COLO668 (cell line): ENCODE measurements around the gene TSPAN15.
"Not testable (repeated sequence)": the region's sequence is repeated elsewhere in the genome, so short reads cannot be mapped to it uniquely, and the experiment has no call there.

Source experiments
- DNase-seq: peaks from one replicate; lab custom pipeline; 2025; ENCODE audit not compliant: unreplicated experiment; lab: John Stamatoyannopoulos, UW

The TSPAN15 gene

DNA sequence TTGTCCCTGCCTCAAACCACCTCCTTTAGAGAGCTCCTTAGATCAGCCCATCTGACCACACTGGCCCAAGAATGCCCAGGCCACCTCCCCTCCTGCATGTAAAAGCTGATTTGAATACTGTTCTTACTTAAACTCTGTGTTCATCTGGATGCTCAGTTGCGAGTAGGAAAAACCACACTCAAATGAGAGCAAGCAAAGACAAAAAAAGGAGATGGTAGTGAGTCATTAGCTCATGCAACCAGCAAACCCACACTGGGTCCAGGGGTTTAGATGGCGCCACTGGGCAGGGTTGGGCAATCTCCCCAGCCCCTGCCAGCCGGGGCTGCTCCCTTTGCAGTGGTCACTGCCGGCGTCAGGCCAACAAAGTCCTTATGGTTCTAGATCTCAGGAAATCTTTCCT lies 32.7 kb downstream of the TSPAN15 start:
- no peak for DNase-seq

DNA sequence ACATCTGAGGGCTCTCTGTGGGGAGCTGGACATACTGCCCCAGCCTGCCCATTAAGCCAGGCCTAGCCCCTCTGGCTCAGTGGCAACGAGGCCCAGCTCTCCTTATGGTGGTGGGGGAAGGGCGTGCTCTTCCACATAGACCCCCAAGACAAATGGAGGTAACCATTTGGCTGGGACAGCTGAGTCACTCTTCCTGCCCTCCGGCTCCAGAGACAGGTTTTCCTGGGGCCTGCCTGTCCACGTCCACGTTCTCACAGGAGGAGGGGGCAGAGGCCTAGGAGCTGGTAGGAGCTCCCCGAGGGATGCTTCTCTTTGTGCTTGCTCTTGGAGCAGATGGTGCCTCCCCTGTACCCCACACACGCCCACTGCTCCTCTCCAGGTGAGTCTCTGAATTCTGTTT lies 33.5 kb downstream of the TSPAN15 start:
- DNase-seq = no peak

DNA sequence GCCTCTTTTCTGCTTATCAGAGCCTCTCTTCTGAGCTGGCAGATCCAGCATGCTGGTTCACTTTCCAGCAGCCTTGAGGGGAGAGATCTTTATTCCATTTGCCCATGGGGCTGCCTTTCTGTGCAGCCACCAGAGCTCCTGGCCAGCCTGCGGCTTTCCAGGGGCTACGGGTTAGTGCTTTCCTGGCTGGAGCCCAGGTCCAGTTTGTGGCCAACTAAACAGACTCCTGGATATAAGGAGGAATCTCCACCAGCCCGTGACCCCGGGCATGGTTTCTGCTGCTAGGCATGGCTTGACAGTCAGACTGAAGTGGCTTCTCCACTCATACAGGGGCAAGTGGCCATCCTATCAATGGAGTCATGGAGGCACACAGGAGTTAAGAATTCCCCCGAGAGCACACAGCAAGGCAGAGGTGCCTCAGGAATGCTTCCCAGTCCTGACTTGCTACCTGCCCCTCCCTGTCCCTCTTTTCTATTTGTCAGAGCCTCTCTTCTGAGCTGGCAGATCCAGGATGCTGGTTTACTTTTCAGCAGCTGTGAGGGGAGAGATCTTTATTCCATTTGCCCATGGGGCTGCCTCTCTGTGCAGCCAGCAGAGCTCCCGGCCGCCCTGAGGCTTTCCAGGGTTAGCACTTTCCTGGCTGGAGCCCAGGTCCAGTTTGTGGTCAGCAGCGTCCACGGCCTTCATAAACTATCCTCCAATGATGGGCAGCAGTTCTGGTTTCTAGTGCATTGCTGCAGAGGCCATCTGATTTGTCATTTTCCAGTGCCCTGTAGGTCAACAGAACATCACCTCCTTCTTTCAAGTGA lies 35.9 kb downstream of the TSPAN15 start:
- DNase-seq = no peak

DNA sequence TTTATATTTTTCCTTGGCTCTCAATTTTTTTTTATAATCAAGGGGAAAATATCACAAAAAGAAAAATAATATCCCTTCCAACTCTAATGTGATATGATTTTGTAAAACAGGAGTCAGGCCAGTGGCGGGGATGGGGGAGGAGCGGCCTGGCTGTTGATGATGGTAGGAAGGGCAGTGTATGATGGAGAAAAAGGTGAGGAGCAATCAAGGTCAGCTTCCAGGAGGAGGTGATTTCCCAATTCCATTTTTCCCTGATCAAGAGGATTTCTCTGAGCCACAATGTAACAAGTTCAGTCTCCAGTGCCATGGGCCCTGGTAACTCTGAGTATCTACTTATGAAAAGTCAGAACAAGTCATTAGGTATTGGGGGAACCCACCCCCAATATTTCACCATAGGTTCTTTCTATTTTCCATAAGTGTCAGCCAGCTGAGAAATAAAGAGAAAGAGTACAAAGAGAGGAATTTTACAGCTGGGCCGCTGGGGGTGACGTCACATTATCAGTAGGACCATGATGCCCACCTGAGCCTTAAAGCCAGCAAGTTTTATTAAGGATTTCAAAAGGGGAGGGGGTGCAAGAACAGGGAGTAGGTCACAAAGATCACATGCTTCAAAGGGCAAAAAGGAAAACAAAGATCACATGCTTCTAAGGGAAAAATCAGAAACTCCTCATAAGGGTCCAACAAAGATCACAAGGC lies 37.0 kb downstream of the TSPAN15 start:
- DNase-seq = not testable (repeated sequence)

DNA sequence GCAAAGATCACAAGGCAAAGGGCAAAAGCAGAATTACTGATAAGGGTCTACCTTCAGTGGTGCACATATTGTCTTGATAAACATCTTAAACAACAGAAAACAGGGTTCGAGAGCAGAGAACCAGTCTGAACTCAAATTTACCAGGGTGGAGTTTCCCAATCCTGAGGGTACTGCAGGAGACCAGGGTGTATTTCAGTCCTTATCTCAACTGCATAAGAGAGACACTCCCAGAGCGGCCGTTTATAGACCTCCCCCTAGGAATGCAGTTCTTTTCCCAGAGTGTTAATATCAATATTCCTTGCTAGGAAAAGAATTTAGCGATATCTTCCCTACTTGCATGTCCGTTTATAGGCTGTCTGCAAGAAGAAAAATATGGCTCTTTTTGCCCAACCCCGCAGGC lies 37.6 kb downstream of the TSPAN15 start:
- not testable (repeated sequence) for DNase-seq

DNA sequence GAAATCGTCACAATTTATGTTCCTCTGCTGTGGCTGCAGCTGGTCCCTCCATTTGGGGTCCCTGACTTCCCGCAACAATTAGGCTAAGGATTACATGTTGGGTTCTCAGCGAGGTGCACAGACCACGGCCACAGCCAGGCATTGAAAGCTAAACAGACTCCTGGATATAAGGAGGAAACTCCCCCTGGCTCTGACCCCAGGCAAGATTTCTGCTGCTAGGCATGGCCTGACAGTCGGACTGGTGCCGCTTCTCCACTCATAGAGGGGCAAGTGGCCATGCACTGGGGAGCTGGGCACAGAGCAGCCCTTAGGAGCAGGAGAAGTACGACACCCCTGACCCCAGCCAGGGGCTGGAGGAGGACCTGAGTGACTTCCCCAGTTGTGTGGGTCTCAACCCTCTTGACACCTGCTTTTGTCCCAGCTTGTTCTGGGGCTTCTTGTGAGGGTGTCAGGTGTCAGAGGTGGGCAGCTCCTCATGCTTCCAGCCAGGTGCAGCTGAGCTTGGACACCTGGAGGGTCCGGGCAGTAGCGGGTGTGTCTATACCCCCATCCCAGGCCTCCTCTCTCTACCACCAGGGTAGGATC lies 38.3 kb downstream of the TSPAN15 start:
- DNase-seq = no peak

DNA sequence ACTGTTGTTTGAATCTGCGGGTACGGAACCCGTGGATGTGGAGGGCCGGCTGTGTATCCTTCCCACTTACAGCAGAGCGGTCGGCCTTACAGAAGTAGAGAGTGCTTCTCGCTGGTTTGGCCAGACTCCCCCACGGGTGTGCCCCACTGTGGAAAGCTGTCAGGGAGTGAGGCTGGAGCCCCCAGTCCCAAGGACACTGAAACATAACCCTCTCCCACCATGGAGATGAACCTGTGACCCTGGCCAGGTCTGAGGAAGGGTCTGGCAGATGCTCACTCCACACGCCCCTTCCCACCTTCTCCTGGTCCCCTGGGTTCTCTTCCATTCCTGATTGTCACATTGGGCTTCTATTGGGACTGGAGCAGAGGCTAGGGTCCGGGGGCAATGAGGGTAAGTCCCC lies 39.6 kb downstream of the TSPAN15 start:
- no peak for DNase-seq

DNA sequence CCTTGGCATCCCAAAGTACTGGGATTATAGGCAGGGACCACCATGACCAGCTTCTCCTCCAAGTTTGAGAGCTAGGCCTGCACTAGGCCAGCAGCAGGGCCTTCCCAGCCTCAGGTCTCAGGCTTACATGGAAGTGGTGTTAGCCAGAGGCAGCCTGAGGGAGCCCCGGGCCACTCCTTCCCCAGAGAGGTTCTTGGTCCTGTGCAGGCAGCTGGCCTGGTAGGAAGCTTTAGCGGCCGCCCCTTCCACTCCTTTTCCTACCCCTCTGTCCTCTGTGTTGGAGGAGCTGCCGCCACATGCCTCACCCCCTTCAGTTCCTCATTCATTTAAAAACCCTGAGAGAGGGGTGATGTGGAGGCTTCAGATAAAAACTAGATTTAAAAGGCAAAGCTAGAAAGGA lies 40.3 kb downstream of the TSPAN15 start:
- no peak for DNase-seq

DNA sequence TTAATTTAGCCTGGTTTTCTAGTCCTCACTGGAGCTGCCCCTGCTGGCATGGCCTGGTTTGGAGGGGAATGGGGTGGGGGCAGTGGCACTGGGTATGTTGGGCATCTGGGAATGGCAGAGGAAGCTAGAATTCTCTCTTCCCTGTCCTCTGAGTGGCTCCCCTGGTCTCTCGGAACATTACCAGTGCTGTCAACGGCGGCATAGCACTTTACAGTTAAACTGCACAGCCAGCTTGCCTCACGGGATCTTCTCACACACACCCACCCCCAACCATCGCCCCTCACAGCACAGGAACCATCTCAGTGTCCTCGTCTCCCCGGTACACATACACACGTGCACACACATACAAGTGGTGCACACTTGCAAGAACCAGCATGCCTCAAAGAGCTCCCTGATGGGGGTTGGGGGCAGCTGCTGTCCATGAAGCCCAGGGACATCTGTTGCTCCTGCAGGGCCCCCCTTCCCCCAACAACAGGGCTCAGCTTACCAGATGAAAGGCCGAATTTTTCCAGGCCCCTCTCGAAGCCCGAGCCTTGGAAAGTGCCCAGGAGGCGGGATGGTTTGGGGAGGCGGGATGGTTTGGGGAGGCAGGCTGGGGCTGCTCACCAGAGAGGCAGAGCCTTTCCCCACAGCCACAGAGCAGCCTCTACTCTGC lies 41.0 kb downstream of the TSPAN15 start:
- DNase-seq = no peak

DNA sequence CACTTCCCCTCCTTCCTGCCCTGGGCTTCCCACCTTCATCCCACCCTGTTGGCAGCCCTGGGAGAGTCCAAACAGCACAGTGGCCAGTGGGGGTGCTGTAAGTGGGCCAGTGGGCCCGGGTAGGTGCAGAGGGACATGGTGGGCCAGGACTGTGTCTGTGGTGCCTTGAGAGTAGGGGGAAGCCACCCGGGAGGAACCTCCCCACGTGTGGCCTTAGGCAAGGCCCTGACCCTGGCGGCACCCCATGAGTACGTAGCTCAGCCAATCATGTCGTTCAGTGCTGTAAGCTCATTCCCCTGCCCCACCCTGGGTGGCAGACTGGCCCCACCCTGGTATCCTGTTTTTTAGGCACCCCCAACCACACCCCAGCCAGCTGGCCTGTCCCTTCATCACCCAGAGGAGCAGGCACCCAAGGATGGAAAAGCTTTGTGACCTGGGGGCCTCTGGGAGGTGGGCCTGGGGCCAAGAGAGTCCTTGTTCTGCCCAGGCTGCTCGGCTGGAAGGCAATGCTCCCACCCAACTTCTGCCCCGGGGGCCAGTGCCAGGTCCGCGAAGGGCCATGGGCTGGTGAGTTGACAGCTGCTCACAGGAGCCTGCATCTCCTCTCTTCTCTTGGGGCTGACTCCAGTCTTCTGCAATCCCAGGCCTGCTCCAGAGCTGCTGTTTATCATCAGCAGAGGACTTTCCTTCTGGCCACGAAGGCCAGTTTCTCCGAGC lies 41.6 kb downstream of the TSPAN15 start:
- no peak for DNase-seq

DNA sequence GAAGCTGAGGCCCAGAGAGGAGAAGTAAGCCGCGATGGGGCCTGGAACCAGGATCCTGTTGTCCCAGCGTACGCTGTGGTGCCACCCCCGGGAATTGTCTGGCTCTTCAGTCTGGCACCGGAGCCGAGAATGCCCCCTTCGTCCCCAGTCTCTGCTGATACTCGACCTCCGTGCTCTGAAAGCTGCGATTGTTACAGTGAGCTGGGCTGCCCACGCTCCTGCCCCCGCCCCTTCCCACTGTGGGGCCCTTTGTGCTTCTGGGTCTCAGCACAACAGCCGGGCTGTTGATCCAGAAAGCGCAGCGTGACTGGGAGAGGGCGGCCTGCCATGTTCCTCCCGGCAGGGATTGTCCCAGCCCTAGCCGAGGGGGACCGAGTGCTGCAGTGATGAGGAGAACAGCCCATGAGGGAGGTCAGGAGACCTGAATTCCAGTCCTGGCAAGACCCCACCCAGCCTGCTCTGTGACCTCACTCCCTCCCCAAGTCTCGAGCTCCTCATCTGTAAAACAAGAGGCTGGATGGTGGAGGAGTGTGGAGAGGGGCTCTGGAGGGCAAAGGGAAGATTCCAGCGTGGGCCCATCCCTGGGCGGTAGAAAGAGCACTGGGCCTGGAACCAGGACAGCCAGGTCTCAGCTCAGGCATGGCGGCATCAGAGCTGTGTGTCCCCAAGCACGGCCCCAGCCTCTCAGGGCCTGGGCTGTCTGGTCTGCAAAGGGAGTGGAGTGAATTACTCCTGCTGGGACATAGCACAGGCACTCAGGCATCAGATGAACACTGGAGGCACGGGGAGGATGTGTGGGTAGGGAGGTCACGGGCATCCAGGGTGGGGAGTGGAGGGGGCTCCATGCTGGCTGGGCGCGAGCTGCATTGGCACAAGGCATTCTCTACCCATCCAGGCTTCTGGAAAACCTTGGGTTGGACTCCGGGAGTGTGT lies 43.6 kb downstream of the TSPAN15 start:
- DNase-seq = no peak

DNA sequence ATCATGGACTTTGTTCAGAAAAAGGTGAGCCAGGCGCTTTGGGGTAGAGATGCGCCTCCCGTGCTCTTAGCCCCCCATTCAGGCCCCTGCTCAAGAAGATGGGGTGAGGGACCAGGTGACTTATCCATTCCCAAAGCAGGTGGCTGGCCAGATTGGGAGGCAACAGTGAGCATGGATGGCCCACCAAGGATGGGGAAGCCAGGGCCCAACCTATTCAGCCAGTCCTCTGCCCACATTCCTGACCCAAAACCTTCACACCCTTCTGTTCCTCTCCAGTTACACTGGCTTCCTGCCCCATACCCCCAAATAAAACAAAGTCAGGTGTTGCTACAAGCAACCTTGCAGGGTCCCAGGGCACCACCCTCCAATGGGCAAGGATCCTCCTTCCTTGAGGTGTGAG lies 44.4 kb downstream of the TSPAN15 start:
- no peak for DNase-seq

DNA sequence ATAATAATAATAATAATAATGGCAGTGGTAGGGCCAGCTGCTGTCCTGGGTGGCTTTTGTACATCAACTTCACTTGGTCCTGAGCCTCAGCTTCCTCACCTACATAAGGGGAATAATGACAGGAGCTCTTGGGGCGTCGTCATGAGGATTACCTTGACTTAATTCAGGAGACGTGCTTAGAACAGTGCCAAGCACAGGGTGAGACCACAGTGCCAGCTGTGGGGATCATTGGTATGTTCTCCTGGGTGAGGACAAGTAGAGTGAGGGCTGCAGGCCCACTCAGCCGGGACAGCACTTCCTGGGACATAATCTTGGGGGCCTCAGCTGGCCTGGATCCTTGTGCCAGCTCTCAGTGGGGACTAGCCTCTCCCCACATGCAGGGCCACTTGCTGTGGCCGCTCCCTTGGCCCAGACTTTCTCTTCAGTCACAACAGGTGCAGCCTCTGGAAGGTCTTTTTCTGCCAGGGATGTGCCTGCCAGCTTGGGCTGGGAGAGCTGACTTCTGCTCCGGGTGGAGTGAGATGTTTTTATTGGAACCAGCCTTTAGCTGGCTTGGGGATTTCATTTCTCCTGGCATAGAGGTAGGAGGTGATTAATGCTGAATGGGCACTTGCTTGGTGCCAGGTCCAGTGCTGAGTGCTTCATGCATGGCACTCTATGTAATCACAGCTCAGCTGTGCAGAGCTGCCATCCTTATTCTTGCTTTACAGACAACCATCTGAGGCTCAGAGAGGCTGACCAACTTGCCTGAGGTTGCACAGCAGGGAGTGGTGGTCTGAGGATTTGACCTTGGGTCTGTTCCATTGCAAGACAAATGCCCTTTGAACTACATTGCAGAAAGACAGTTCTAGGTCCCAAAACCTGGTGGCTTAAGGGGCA lies 45.3 kb downstream of the TSPAN15 start:
- no peak for DNase-seq

DNA sequence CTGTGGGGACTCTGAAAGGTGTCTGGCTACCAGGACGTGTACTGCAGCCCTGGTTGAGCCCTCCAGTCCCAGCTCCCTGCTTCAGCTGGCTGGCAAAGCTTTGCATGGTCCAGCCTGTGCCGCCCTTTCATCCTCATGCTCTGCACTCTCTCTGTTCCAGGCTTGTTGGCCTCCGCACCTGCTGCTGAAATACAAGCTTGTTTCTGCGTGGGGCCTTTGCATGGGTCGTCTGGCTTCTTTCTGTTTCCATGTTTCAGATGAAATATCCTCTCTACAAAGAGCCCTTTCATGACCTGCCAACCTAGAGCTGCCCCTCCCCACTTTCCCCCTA lies 45.9 kb downstream of the TSPAN15 start:
- no peak for DNase-seq

DNA sequence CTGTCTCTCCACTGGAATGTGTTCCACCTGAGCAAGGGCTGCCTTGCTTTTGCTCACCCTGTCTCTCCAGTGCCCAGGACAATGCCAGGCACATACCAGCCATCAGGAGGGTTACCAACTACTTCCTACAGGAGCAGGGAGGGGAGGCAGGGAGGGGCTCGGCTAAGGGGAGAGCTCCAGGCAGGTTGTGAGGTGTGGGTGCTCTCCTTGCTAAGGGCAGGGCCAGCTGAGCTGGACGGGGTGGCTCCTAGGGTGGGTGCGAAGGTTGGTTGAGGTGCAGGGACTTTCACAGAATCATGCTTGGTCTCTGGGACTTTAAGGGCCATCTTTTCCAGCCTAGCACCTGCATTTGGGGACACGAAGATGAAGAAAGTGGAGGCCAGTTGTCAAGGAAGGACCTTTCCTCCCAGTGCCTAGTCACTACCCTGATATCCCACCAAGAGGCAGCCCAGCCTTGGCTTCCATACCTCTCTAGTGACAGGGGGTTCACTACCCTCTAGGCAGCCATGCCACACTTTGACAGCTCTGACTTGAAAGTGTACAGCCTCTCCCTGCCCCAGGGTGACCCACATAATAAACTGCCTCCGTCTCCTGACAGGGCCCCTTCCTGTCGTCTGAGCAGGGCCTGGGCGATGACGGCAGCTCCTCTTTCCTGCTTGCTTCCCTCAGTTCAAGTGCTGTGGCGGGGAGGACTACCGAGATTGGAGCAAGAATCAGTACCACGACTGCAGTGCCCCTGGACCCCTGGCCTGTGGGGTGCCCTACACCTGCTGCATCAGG lies 46.5 kb downstream of the TSPAN15 start:
- no peak for DNase-seq

DNA sequence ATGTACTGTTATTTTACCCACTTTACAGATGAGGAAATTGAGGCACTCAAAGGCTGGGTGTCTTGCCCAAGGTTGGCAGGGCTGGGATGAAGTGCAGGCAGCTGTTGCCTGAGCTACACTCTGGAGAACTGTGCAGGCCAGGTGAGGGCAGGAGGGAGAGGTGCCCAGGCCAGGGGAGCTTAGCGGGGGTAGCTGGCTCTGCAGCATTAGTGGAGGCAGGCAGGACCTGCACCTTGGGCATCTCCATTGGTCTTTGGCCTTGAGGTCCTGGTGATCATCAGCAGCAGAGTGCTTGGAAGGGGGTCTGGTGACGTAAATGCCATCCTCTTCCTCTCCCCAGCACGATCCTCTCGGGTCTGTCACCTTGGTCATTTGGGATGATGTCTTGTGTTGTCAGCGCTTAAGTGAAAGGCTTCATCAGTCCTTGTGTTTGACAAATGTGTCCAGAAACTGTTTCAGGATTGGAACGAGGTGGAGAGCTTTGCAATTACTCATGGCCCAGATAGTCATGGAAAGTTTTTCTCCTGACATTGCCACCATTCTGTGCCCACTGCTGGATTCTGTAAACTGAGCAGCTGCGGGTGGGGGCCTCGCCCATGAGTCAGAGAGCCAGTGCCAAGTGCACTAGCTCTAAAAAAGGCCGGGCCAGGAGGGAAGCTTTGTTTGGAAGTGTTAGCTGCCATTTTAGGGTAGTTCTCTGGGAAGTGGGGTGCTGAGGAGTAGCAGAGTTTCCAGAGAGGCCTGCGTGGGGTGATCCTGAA lies 47.6 kb downstream of the TSPAN15 start:
- no peak for DNase-seq
